HG03066 (cell line): ENCODE data around the gene SCFD2.

Experiments used
- ATAC-seq: cut with Tn5 transposase; IDR thresholded peaks from one replicate; pipeline ENCODE4 v1.9.1; 2021; ENCODE audit warnings: low read depth; ENCODE audit not compliant: unreplicated experiment

SCFD2 gene

GRCh38 chr4:52911684-52912294, 454.1 kb downstream of the SCFD2 start:
- ATAC-seq, result peak; percentile 93

GRCh38 chr4:52910115-52910514, 455.7 kb downstream of the SCFD2 start:
- ATAC-seq, result no peak

- no peak for ATAC-seq
These were observed 458.4 kb downstream of the SCFD2 start for GRCh38 chr4:52907510-52907909.

DNA sequence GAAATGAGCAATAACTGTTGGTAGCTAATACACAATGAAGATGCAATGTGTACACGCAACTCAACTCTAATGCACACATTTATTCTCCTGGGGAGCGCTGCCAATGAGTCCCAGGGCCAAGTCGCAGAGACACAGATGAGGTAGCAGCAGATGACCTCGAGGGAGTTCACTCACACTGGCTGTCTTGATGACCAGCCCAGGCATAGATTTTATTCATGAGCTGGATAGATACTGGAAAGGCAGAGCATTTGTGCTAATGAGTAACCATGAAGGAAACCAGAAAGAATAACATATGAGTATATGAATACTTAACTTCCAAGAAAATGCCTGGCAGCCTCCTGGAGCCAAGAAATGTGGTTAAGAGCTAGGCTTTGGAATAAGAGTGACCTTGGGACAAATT, 461.4 kb downstream of the SCFD2 start:
- no peak for ATAC-seq

DNA sequence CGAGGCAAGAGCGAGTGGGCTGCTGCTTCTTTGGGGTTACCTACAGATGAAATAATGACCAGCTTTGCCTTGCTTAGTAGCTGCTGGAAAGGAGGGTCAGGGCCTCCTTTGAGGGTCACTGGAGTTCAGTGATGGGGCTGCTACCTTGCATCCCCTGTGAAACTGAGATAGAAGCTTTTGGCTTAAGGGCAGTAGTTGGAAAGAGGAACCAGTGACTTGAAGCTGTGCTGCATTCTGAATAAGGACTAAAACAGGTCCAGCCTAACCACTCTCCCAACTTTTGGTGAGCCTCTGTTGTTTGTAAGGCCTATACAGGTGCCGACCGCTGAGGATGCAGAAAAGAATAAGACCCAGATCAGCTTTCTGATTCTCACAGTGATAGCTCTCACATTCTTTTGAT, 462.6 kb downstream of the SCFD2 start:
- ATAC-seq, result no peak

- ATAC-seq, result no peak
These were observed 471.4 kb downstream of the SCFD2 start for GRCh38 chr4:52894443-52894842.

DNA sequence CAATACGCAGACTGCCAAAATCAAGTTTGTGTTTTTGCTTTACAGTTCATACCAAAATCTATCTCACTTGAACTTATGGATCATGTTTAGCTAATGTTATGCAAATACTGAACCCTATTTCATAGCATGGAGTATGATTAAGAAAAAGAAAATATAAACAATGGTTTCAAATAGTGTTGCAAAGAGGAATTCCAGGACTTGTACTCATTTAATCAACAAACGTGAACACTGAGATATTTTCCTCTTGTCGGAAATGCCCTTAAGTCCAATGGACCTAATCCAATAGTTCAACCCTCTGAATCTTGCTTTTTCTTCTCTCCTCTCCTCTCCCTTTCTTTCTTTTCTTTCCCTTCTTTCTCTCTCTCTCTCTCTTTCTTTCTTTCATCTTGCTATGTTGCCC, 473.0 kb downstream of the SCFD2 start:
- no peak for ATAC-seq

GRCh38 chr4:52891743-52892142, 474.1 kb downstream of the SCFD2 start:
- no peak for ATAC-seq

- no peak for ATAC-seq
These were observed 475.4 kb downstream of the SCFD2 start for GRCh38 chr4:52890521-52890791.

- no peak for ATAC-seq
These were observed 475.9 kb downstream of the SCFD2 start for GRCh38 chr4:52889778-52890520.

DNA sequence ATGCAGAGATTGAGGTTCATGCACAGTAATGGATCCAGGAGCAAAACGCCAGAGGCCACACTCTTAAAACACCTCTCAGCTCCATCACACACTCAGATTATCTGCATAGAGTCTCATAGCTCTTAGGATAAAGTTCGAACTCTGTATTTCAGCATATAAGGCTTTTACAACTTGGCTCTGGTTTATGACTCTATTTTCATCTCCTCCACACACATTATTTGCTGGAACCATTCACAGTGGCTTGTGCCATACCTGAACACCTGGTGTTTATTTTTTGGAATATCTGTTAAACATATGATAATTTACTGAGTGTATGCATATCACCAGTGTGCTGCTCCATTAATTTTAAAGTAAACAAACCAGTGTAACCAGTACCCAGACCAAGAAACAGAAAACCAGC, 476.5 kb downstream of the SCFD2 start:
- no peak for ATAC-seq

- no peak for ATAC-seq
These were observed 480.9 kb downstream of the SCFD2 start for GRCh38 chr4:52884994-52885393.

GRCh38 chr4:52883707-52884669, 481.9 kb downstream of the SCFD2 start:
- no peak for ATAC-seq

DNA sequence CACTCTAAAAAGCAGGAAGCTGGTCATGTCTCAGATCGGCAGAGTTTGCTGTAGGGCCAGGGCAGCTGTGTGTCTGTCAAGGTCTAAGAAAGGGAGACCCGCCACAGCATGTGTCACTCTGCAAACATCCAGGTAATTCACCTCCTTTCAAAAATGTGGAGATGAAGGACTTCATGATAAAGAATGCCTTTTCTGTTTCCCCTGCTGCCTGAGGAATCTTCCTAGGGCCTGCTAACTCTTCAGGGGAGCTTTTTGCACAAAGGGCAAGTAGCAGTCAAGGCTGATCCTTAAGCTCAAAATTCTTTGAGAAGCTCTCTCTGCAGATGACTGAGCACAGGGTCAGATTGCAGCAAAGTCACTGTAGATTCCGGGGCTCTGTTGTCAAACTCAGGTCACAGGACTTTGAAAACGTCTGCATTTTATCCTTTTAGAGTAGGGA, 482.7 kb downstream of the SCFD2 start:
- no peak for ATAC-seq

GRCh38 chr4:52880994-52881393, 484.9 kb downstream of the SCFD2 start:
- ATAC-seq, result no peak

GRCh38 chr4:52879471-52879870, 486.4 kb downstream of the SCFD2 start:
- ATAC-seq, result no peak

- ATAC-seq, result no peak
These were observed 488.2 kb downstream of the SCFD2 start for GRCh38 chr4:52877694-52878093.

GRCh38 chr4:52877036-52877435, 488.8 kb downstream of the SCFD2 start:
- ATAC-seq, result no peak

GRCh38 chr4:52876069-52876468, 489.8 kb downstream of the SCFD2 start:
- ATAC-seq, result no peak

- ATAC-seq, result no peak
These were observed 490.9 kb downstream of the SCFD2 start for GRCh38 chr4:52874948-52875347.

GRCh38 chr4:52873861-52874343, 492.0 kb downstream of the SCFD2 start:
- no peak for ATAC-seq
